Heart left ventricle (tissue), 13 donors: ENCODE results near the gene MYO5A.

ENCODE experiments used
- CTCF ChIP-seq, 12 donors: fragments of 200-600 bp; sonication (generic) in 4 of 12; IDR thresholded peaks; one replicate each; pipeline versions ENCODE4 v1.5.0 to v1.8.0; 2018 to 2022; ENCODE audit warnings: antibody characterized with exemption in 12 of 12, mild to moderate bottlenecking in 5 of 12
- POLR2A ChIP-seq, 2 donors: fragments of 450-650 bp; IDR thresholded peaks; one replicate each; pipeline ENCODE4 v1.6.1; 2017; ENCODE audit warnings: antibody characterized with exemption in 2 of 2, mild to moderate bottlenecking in 2 of 2, moderate library complexity in 2 of 2
- donor health status: ischemic (EF 13 %, LVEDD 7.1; RV severe dilation, severe dysfunction).
- donor health status: DM: no; HTN: yes; CAD: no.
- donor health status: DM: no; HTN: no; CAD: no.
- donor health status: ischemic (EF 25% LVEDD 6.9; RV normal size, moderate dysfunction).
- donor health status: ischemic (EF 25% LVEDD 5.7; RV mildly dilated, moderate dysfunction).
- donor health status: ischemic (EF 35%, LVEDD 5.7; RV mildly dilated, moderate dysfunction).
- donor health status: nonischemic (EF 11% LVEDD 7.7; RV severe dilation, severe dysfunction).
- donor health status: DM: yes; HTN: yes; CAD: no.
- donor health status: PGD.
- donor health status: ischemic (EF 29% LVEDD 5.4; RV normal size, mild dysfunction).
- donor health status: nonischemic (EF 23%, LVEDD 6.1; RV moderate dilation, normal function).

DNA sequence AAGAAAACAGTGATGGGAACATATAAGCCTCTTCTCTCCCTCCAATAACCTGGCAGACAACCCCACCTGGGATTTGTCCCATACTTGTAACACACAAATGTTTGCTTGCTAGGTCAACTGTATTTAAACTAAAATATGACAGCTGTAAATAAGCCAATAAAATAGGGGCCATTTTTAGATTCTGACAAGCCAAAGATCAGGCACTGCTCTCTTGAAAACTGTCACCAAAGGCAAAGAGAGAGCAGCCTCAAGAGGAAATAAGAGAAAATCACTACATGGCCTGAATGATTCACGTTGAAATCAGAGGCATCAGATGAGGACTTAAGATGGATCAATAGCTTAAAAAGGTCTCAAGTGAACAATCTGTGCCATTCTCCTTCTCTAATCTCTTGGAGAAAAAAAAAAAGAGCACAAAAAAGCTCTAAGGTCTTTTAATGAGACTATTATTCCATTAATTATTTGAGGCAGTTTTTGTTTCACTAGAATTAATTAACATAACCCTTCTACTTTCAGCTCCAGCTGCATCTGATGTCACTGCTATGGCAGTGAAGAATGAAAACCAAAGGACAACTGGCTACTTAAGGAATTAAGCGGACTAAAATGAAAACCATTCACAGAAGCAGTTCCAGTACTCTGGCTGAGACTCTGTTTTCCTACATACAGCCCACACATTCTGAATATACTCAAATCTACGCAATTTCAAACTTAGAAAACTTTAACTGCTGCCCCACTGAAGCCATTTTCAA, 19.0 kb downstream of the MYO5A start:
- TF ChIP-seq CTCF (IDR thresholded peaks at IDR 0.05) (no peak), POLR2A (IDR thresholded peaks at IDR 0.05) (no peak)
